Stimulated activated CD4-positive, alpha-beta T cell treated with anti-CD3 and anti-CD28 coated beads, TNF-alpha, amount 100 ng/mL, for 4 hours (primary cell): ENCODE measurements around the gene PCARE.

Experiments used
- DNase-seq, 3 experiments: peaks; one replicate each; pipeline ENCODE4 v3.0.0-alpha.2; 2020; ENCODE audit warnings: low read depth in 3 of 3

Gene PCARE

DNA sequence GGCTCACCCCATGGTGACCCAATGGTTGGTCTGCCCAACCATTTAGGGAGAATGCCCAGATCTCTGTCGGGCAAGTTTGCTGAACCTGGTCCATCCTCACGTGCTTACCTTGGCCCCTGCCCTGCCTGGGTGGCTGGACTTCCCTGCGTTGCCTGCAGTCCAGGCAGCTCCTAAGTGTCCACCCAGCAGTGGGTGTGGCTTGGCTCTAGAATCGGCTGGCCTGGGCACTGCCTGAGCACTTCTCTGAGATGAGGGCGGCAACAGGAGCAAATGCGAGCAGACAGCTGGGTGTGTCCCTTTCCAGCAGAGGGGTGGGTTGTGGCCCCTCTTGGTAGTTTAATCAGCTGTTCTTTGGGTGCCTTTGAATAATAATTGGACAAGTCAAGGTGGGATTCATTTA lies 11.3 kb downstream of the PCARE start:
- DNase-seq = no peak

GRCh38 chr2:29062371-29062770 lies 12.0 kb downstream of the PCARE start:
- DNase-seq = no peak

DNA sequence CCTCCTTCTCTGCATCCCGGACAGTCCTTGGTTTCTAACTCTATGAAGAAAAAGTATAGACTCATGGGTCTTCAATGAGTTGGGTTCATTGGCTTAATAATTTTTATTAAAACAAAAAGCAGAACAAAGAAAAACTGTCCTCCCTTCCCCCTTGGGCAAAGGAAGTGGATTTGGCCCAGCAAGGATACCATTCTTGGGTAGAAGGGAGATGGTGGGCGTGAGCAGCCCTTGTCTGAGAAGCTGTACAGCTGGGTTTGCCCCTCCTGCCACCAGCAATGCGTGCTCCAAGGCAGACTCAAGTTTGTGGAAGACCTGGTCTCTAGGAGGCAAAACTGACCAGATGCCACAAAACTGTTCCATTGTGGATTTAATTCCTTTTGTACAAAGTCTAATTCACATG lies 12.7 kb downstream of the PCARE start:
- no peak for DNase-seq

DNA sequence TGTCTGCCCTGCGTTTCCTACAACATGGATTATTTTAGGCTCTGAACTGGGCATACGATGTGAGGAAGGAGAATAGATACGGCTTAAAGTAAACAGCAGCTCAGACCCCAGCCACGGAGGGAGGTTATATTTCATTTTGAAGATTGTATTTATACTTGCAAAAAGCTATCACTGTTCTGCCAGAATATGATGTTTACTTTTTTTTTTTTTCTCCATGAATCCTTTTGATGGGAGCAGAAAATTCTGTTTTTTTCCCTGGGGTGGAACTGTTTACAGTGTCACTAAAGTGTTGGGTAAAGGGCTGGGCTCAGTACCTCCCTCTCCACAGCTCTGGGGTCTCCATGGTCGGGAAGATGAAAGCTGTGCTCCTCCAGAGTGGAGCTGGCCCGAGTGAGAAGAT lies 13.1 kb downstream of the PCARE start:
- DNase-seq = no peak

- no peak for DNase-seq
These were observed 13.9 kb downstream of the PCARE start for GRCh38 chr2:29060441-29060840.

GRCh38 chr2:29059624-29060023 lies 14.7 kb downstream of the PCARE start:
- DNase-seq = no peak

- DNase-seq = no peak
These were observed 17.3 kb downstream of the PCARE start for GRCh38 chr2:29057006-29057405.

GRCh38 chr2:29056452-29056851 lies 17.9 kb downstream of the PCARE start:
- DNase-seq = no peak

DNA sequence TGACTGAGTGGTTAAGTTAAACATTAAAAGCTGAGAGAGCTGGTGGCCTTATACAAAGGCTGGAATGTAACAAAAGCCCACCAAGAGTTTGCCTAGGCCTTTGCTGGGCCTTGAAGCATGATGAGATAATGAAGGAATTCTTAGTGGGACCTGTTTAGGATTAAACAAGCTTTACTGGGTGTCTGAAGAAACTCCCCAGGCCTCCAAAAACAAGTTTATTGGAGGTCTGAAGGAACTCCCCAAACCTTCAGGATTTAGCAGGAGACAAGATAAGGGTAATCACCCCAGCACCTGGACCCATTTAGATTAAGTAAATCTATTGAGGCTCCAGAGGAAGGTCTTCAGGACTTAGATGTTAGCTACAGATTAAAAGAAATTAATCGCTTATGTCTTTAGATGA lies 18.7 kb downstream of the PCARE start:
- DNase-seq = no peak

- DNase-seq = no peak
These were observed 19.9 kb downstream of the PCARE start for GRCh38 chr2:29054430-29054829.

DNA sequence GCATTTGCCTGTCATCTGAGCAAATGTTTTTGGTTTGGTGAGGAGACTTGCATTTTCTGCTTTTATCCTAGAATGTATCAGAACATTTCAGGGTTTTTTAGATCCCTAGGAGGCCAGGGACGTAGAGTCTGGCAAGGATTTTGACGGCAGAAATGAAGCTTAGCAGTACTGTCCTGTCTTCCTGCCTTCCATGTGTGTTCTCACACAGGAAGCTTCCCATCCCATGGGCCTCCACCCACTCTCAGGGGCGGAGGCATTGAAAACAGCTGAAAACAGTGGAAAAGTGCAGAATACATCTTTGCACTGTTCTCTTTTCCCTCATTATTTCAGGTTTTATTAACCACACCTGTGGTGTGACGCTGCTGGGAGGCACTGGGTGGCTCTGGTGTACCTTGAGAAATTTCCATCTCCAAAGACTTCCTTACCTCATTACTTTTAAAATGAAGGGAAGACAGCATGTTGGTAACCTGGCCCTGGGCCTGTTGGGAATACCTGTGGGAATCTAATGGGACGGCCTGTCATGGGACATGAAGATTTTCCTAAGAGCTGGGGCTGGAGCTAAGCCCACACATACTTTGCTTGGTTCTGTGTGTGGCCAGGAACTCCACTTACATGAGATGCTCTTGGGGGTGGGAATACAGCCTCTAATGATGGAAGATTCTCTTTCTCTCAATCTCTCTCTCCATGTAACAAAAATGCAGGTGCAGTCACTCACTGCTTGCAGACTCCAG lies 20.5 kb downstream of the PCARE start:
- no peak for DNase-seq

DNA sequence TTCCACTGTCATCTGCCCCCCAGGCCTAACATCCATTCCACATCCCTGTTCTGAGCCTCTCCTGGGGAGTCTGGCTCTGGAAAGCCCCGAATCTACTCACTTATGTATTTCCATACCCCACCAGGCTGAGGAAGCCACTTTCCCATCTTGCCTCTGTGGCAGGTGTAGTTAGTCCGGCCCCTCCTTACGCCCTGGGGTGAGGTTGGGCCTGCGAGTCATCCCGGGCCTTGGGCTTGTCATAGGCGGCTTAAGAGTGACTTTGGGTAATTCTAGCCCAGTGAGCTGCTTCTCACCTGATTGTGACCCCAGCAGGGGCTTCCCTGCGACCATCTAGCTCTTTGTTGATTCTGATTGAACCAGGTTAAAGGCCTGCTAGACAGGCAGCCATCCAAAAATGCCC lies 21.1 kb downstream of the PCARE start:
- no peak for DNase-seq

GRCh38 chr2:29052807-29053206 lies 21.5 kb downstream of the PCARE start:
- no peak for DNase-seq

GRCh38 chr2:29051730-29052129 lies 22.6 kb downstream of the PCARE start:
- DNase-seq = no peak

GRCh38 chr2:29050591-29050990 lies 23.7 kb downstream of the PCARE start:
- no peak for DNase-seq

- no peak for DNase-seq
These were observed 27.1 kb downstream of the PCARE start for GRCh38 chr2:29047083-29047845.

DNA sequence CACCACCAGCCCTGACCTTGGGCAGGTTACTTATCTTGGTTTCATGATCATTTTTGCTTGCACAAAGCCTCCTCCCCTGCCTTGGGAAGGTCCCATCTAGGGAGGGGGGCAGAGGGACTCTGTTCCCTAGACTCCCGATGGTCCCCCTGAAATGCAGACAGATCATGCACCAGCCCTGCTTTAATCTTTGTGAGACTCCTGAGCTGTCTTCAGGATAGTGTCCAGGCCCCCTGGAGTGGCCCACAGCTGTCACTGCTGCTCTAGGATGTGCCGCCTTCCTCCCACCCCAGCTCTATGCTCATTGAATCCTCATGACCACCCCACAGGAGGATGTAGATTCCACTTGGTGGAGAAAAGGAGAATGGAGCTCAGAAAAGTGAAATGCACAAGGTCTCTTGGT lies 28.0 kb downstream of the PCARE start:
- no peak for DNase-seq

DNA sequence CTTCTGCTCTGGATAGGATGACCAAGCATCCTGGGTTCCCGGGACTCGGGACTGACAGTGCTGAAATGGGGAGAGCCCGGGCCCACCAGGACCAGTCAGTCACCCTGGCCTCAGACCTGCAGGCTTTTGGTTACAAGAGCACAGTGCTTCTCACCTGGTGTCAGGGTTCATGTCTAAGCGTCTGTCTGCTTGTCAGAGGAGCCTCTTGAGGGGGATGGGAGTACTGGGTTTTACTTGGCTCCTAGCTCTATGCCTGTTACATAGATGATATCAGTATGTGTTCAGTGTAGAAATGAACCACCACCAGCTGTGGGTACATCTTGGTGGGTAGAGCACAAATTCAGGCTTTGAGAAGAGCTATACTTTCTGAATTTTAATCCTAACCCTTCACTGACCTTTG lies 29.9 kb downstream of the PCARE start:
- DNase-seq = no peak

DNA sequence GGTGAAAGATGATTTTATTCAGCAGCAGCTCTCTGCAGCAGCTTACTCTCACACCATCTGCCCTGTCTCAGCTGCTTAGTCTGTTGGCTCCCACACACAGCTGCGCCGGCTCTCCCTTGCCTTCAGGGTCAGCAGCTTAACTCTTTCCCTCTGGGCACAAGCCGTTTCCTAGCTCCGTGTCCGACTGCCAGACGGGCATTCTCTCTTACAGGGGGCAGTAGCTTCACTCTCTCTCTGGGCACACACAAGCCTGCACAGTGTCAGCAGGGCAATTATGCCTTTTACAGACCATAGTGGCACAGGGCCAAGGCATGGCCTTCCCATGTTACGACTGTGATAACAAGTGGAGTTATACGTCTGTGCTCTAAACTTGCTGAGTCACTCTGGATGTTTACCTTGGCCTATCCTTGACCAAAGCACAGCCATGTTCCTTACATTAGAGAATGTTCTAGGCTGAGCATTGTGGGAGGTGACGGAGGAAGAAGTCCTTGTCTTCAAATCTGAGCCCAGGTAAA lies 31.7 kb downstream of the PCARE start:
- DNase-seq = no peak

DNA sequence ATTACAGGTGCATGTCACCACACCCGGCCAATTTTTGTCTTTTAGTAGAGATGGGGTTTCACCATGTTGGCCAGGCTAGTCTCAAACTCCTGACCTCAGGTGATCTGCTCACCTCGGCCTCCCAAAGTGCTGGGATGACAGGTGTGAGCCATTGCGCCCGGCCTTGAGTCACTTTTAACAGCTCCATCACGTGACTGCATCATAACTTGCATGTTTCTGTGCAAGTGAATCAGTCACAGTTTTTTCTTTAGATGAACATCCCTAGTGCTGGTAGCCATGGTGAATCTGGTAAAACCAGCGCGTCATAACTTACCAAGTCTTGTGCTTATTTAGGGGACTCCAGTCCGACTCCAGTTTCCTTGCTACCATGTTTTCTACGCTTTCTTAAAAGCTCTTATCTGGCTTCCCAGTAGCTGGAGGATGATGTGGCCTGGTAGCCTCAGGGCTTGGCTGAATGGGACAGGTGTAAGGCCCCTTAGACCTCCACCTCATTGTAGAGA lies 33.1 kb downstream of the PCARE start:
- DNase-seq = no peak

- DNase-seq = no peak
These were observed 33.8 kb downstream of the PCARE start for GRCh38 chr2:29040552-29040951.

GRCh38 chr2:29039718-29040480 lies 34.4 kb downstream of the PCARE start:
- DNase-seq = no peak
